K562 (cell line): Measurements from ENCODE around the gene CCDC187. TPM values are rescaled to one million over a fixed set of nuclear protein-coding genes. Genes with fewer than 3 reads are reported as not detected.
A peak's percentile ranks its signal among the peaks of the same experiment; 100 is the strongest.

Experiments
- ATAC-seq: fragments of 200-7000 bp; cut with Tn5 transposase; 3 replicates; pipeline ENCODE4 v1.9.1; 2020; ENCODE audit warnings: moderate library complexity
- BruUV-seq: library from RNA; stranded (reverse); fragments of 400-500 nt; replicated peaks from 2 replicates; lab custom pipeline; 2021; lab: Mats Ljungman, UMichigan
- CTCF ChIA-PET: fragments of 300-600 bp; formaldehyde crosslinking; extraction: SDS; loops from one replicate; lab custom pipeline; 2021; ENCODE audit warnings: low intra/inter-chr PET ratio; lab: Yijun Ruan, JAX
- POLR2A ChIA-PET: fragments of 300-600, 350-650 bp; sonication (Branson Sonifier 250); formaldehyde crosslinking; extraction: SDS; loops from one replicate; lab custom pipeline; 2021; ENCODE audit warnings: antibody characterized with exemption, inconsistent platforms; lab: Yijun Ruan, JAX
- DNase-seq, 4 experiments: peaks; one replicate each; pipeline versions ENCODE4 v3.0.0 to v3.0.0-alpha.2; 2011 to 2018; ENCODE audit warnings: low spot score in 3 of 4, mixed read lengths in 3 of 4; ENCODE audit errors: extremely low read depth in 1 of 4
- FAIRE-seq: peaks from 2 replicates; lab custom pipeline; 2011; peaks lifted over from hg19 to GRCh38; lab: Jason Lieb, UNC
- H2AFZ ChIP-seq: 2 replicates; pipeline ENCODE4 v1.6.0; 2011; ENCODE audit warnings: low read depth, low read length, control low read depth, inconsistent platforms
- H3K27ac ChIP-seq: fragments of 200-600 bp; 3 replicates; pipeline ENCODE4 v1.8.0; 2011; ENCODE audit warnings: low read depth, mild to moderate bottlenecking, control low read depth, inconsistent platforms, low read length, moderate library complexity, mixed read lengths; ENCODE audit errors: extremely low read depth
- H3K27me3 ChIP-seq, 2 experiments: fragments of 300-600 bp in 1 of 2; 2 replicates in 1 of 2; 3 replicates in 1 of 2; pipeline versions ENCODE4 v1.6.0 to v1.8.0; 2011; ENCODE audit warnings: inconsistent platforms in 2 of 2, low read length in 2 of 2, mild to moderate bottlenecking in 1 of 2, mixed read lengths in 1 of 2, moderate library complexity in 1 of 2; ENCODE audit not compliant: control insufficient read depth in 2 of 2, insufficient read depth in 2 of 2
- H3K36me3 ChIP-seq: fragments of 300-600 bp; 3 replicates; pipeline ENCODE4 v1.8.0; 2011; ENCODE audit warnings: mild to moderate bottlenecking, low read length, inconsistent platforms; ENCODE audit not compliant: control insufficient read depth, insufficient read depth
- H3K4me1 ChIP-seq, 2 experiments: fragments of 200-600 bp in 1 of 2; replicated peaks in 1 of 2; 2 replicates in 1 of 2; 3 replicates in 1 of 2; pipeline versions ENCODE4 v1.5.1 to v1.8.0; 2011; ENCODE audit warnings: inconsistent platforms in 2 of 2, low read length in 2 of 2, mild to moderate bottlenecking in 1 of 2, mixed read lengths in 1 of 2, moderate library complexity in 1 of 2; ENCODE audit not compliant: control insufficient read depth in 2 of 2, insufficient read depth in 2 of 2
- H3K4me2 ChIP-seq: 2 replicates; pipeline ENCODE4 v1.6.1; 2011; ENCODE audit warnings: low read length, control low read depth, inconsistent platforms, mixed read lengths; ENCODE audit not compliant: insufficient read depth
- H3K4me3 ChIP-seq: fragments of 200-600 bp; sonication (generic), shearing (Covaris generic); 2 replicates; pipeline ENCODE4 v1.5.1; 2016; ENCODE audit warnings: control low read depth, inconsistent platforms
- H3K79me2 ChIP-seq: fragments of 200-600 bp; 3 replicates; pipeline ENCODE4 v1.8.0; 2011; ENCODE audit warnings: low read length, inconsistent platforms; ENCODE audit not compliant: control insufficient read depth, insufficient read depth
- H3K9ac ChIP-seq, 2 experiments: 2 replicates each; pipeline versions ENCODE4 v1.6.0 to v1.6.1; 2011; ENCODE audit warnings: low read depth in 2 of 2, low read length in 2 of 2, control low read depth in 1 of 2, inconsistent platforms in 1 of 2, mild to moderate bottlenecking in 1 of 2, mixed read lengths in 1 of 2; ENCODE audit not compliant: insufficient read depth in 1 of 2
- H3K9me1 ChIP-seq: one replicate; pipeline ENCODE4 v1.6.0; 2011; ENCODE audit warnings: inconsistent platforms, mild to moderate bottlenecking, low read length, moderate library complexity; ENCODE audit not compliant: control insufficient read depth, insufficient read depth
- H3K9me3 ChIP-seq: replicated peaks from 2 replicates; pipeline ENCODE4 v1.5.1; 2011; ENCODE audit warnings: low read depth, low read length, inconsistent platforms; ENCODE audit not compliant: control insufficient read depth, insufficient read depth
- H4K20me1 ChIP-seq: replicated peaks from 2 replicates; pipeline ENCODE4 v1.6.1; 2011; ENCODE audit warnings: low read length, inconsistent platforms, mixed read lengths; ENCODE audit not compliant: control insufficient read depth, insufficient read depth
- ASH1L ChIP-seq: fragments of 450-650 bp; IDR thresholded peaks from 2 replicates; pipeline ENCODE4 v1.6.1; 2018; ENCODE audit warnings: borderline replicate concordance, mild to moderate bottlenecking, low read depth; ENCODE audit not compliant: partially characterized antibody
- CBFB ChIP-seq: sonication (generic); formaldehyde crosslinking; IDR thresholded peaks from 2 replicates; pipeline ENCODE4 v1.4.0; 2020; ENCODE audit warnings: mild to moderate bottlenecking, missing genetic modification reagents
- CEBPG ChIP-seq, 3 experiments: fragments of 200-800 bp in 1 of 3; sonication (Bioruptor generic) in 1 of 3; sonication (generic) in 1 of 3; formaldehyde crosslinking in 1 of 3; IDR thresholded peaks in 2 of 3; conservative IDR thresholded peaks in 1 of 3; 2 replicates each; pipeline versions ENCODE4 v1.6.1 to v1.8.0; 2016 to 2022; ENCODE audit warnings: missing compliant biosample characterization in 2 of 3, missing genetic modification characterization in 2 of 3, mild to moderate bottlenecking in 1 of 3, missing genetic modification reagents in 1 of 3
- COPS2 ChIP-seq: fragments of 450-650 bp; conservative IDR thresholded peaks from 2 replicates; pipeline ENCODE4 v1.6.1; 2016; ENCODE audit warnings: mild to moderate bottlenecking, moderate library complexity
- DMBX1 ChIP-seq: fragments of 250-450 bp; sonication (Bioruptor Pico); IDR thresholded peaks from 2 replicates; pipeline ENCODE4 v1.8.0; 2022; ENCODE audit warnings: inconsistent platforms, mild to moderate bottlenecking, moderate library complexity, borderline replicate concordance
- HNRNPH1 ChIP-seq: fragments of 200-400 bp; formaldehyde crosslinking; optimal IDR thresholded peaks from 2 replicates; pipeline ENCODE3; 2017; ENCODE audit warnings: low read depth, mild to moderate bottlenecking, low read length, moderate library complexity
- JUND ChIP-seq, 2 experiments: IDR thresholded peaks; 2 replicates in 1 of 2; 3 replicates in 1 of 2; pipeline ENCODE4 v1.6.1; 2011; ENCODE audit warnings: borderline replicate concordance in 2 of 2, low read depth in 2 of 2, low read length in 2 of 2, improper control_type of control experiment in 1 of 2, missing biosample characterization in 1 of 2, missing genetic modification characterization in 1 of 2, missing genetic modification reagents in 1 of 2
- MEIS2 ChIP-seq: fragments of 450-650 bp; IDR thresholded peaks from 2 replicates; pipeline ENCODE4 v1.6.1; 2014; ENCODE audit warnings: mild to moderate bottlenecking; ENCODE audit not compliant: partially characterized antibody
- MYC ChIP-seq, 2 experiments: fragments of 250-450 bp in 1 of 2; sonication (Bioruptor Pico) in 1 of 2; IDR thresholded peaks; 2 replicates each; pipeline versions ENCODE4 v1.5.1 to v1.6.1; 2012 to 2021; ENCODE audit warnings: low read depth in 2 of 2, borderline replicate concordance in 1 of 2, improper control_type of control experiment in 1 of 2, low read length in 1 of 2, mild to moderate bottlenecking in 1 of 2, moderate library complexity in 1 of 2
- SRSF9 ChIP-seq: fragments of 200-400 bp; formaldehyde crosslinking; IDR thresholded peaks from 2 replicates; pipeline ENCODE4 v1.6.1; 2017; ENCODE audit warnings: low read depth, low read length, borderline replicate concordance
- TBP ChIP-seq: optimal IDR thresholded peaks from 2 replicates; pipeline ENCODE3; 2011; ENCODE audit warnings: low read depth, low read length, improper control_type of control experiment
- U2AF1 ChIP-seq: fragments of 200-400 bp; formaldehyde crosslinking; optimal IDR thresholded peaks from 2 replicates; pipeline ENCODE3; 2017; ENCODE audit warnings: mild to moderate bottlenecking, low read depth, low read length, moderate library complexity
- YY1 ChIP-seq, 3 experiments: IDR thresholded peaks; 2 replicates each; pipeline ENCODE4 v1.6.1; 2011; ENCODE audit warnings: low read length in 2 of 3, mild to moderate bottlenecking in 2 of 3, moderate library complexity in 2 of 3, borderline replicate concordance in 1 of 3, control low read depth in 1 of 3, low read depth in 1 of 3; ENCODE audit not compliant: insufficient read depth in 3 of 3, insufficient replicate concordance in 2 of 3, control insufficient read depth in 1 of 3, insufficient read length in 1 of 3; ENCODE audit errors: extremely low read depth in 1 of 3
- ZBTB26 ChIP-seq: fragments of 450-650 bp; formaldehyde crosslinking; IDR thresholded peaks from 2 replicates; pipeline ENCODE4 v1.4.0; 2022; ENCODE audit warnings: missing genetic modification characterization
- ZNF24 ChIP-seq: fragments of 450-650 bp; IDR thresholded peaks from 2 replicates; pipeline ENCODE4 v1.6.1; 2016
- ZNF766 ChIP-seq: fragments of 200-800 bp; sonication (Bioruptor generic); conservative IDR thresholded peaks from 2 replicates; pipeline ENCODE4 v1.6.1; 2016; ENCODE audit warnings: missing genetic modification characterization, missing compliant biosample characterization
- WGBS: fragments of 100-300 bp; shearing (Covaris generic); methylation state at CpG from one replicate; pipeline ENCODE4 v1.1.6; 2016; ENCODE audit warnings: low coverage, mixed read lengths; ENCODE audit not compliant: insufficient coverage; ENCODE audit errors: missing lambda C conversion rate; 5-methylcytosine and 5-hydroxymethylcytosine counted together
- in situ Hi-C: fragments of 300-500 bp; cut with MboI; formaldehyde crosslinking; loops from 4 replicates; pipeline ENCODE4 v1.15.0; 2018; ENCODE audit warnings: inconsistent platforms, mixed read lengths
- intact Hi-C: fragments of 100-400 bp; cut with micrococcal nuclease; formaldehyde crosslinking; loops from 2 replicates; pipeline ENCODE4 v1.14.2; 2022
- polyA plus RNA-seq, 8 experiments: library from polyadenylated mRNA; depleted of rRNA in 4 of 8; stranded (reverse) in 5 of 8; unstranded in 3 of 8; fragments of >200 nt; fragmentation: Nextera tagmentation in 2 of 8; fragmentation: Illumina TruSeq in 1 of 8; extraction: Ambion mirVana in 2 of 8; extraction: Trizol in 1 of 8; gene quantifications; 2 replicates each; pipeline versions ENCODE4 v1.2.1 to v1.2.3, GENCODE V29; 2011 to 2014; ENCODE audit warnings: inconsistent platforms in 1 of 8, missing spikeins in 1 of 8
- total RNA-seq, 7 experiments: library from RNA; depleted of rRNA in 6 of 7; stranded (reverse); fragments of >200 nt in 6 of 7; fragmentation: Illumina TruSeq in 2 of 7; extraction: Trizol in 2 of 7; gene quantifications; 2 replicates each; pipeline versions ENCODE4 v1.2.1 to v1.2.3, GENCODE V29; 2011 to 2021; ENCODE audit warnings: low replicate concordance in 1 of 7

The CCDC187 gene
- total and polyA plus RNA-seq, 9 of the 15 experiments (the other 6 are each of a cell fraction or from before 2014, with no cell fraction given), result not detected

GRCh38 chr9:136225748-136226679, 77.9 kb downstream of the CCDC187 start:
- H2AFZ ChIP-seq, result no peak overlapping the region
- peaks cover 28% of the 10 kb centered on the region for H4K20me1 ChIP-seq
- no peak overlapping the region for H3K4me2 ChIP-seq
- H3K4me1 ChIP-seq, result peaks cover 8 to 54% of the 10 kb centered on the region in 2 experiments
- no TSS peak for BruUV-seq
- peak; percentile 98 for ATAC-seq
- peak; percentile 71 to 77 (median 72) for DNase-seq
- H3K9ac ChIP-seq, result no peak overlapping the region
- ChIA-PET POLR2A (interaction anchor here (1.0 kb wide), 1 partner anchor 10 kb away, joined by 3 read pairs; no protein-coding TSS in a partner anchor), CTCF (interaction anchor here (0.6 to 1.6 kb wide), 2 partner anchors 56 to 58 kb away, joined by 3 to 9 read pairs; no protein-coding TSS in a partner anchor)
- intact Hi-C loops, result loop anchor here (2.0 kb wide), 1 partner anchor 55 kb away; no protein-coding TSS in a partner anchor
- H3K9me3 ChIP-seq, result no peaks in the 10 kb centered on the region
- no peak overlapping the region for H3K4me3 ChIP-seq
- no peak overlapping the region for H3K27ac ChIP-seq
- FAIRE-seq, result peak; percentile 75
- in situ Hi-C loops, result no loop called here
- no peaks in the 10 kb centered on the region for H3K27me3 ChIP-seq
- WGBS, result 69% methylated on average over 30 of the region's 30 CpGs
- peaks cover 4% of the 10 kb centered on the region for H3K9me1 ChIP-seq
- peaks cover 63% of the 10 kb centered on the region for H3K36me3 ChIP-seq
- H3K79me2 ChIP-seq, result peaks cover 40% of the 10 kb centered on the region
- TF ChIP-seq MEIS2, result no peak
- no peak for TF ChIP-seq CBFB
- no peak for TF ChIP-seq ASH1L
- 0 out of 2 replicates have a peak, but pooled peaks have one; percentile 16 for TF ChIP-seq CEBPG (CRISPR knock-in tag; IDR thresholded peaks at IDR 0.05)
- TF ChIP-seq CEBPG (tag; conservative IDR thresholded peaks at IDR 0.05 in 1 of 2, IDR thresholded peaks at IDR 0.05 in 1 of 2), result no peak
- peak; percentile 82; the same call in 1 of the 2 replicates for TF ChIP-seq DMBX1 (CRISPR knock-in tag)
- no peak for TF ChIP-seq SRSF9
- peak in 1 of 3 experiments; percentile 32 for TF ChIP-seq YY1 (IDR thresholded peaks at IDR 0.05; ENCODE audit: borderline replicate concordance in 1 of 3, control insufficient read depth in 1 of 3, extremely low read depth in 1 of 3, insufficient read depth in 3 of 3, insufficient read length in 1 of 3, insufficient replicate concordance in 2 of 3, low read depth in 1 of 3, low read length in 2 of 3)
- 0 out of 2 replicates have a peak, but pooled peaks have one; percentile 49 for TF ChIP-seq ZBTB26 (CRISPR knock-in tag)
- TF ChIP-seq U2AF1, result no peak
- no peak for TF ChIP-seq TBP
- TF ChIP-seq HNRNPH1, result no peak
- TF ChIP-seq ZNF24, result 0 out of 2 replicates have a peak, but pooled peaks have one; percentile 19
- TF ChIP-seq COPS2, result no peak
- 0 out of 2 replicates have a peak, but pooled peaks have one; percentile 27 for TF ChIP-seq ZNF766 (CRISPR knock-in tag)
- TF ChIP-seq JUND (IDR thresholded peaks at IDR 0.05; ENCODE audit: borderline replicate concordance, low read depth, low read length), result 0 out of 2 replicates have a peak, but pooled peaks have one; percentile 22
- TF ChIP-seq JUND (tag; IDR thresholded peaks at IDR 0.05; ENCODE audit: borderline replicate concordance, low read depth, low read length), result peak; percentile 37; the same call in 1 of the 3 replicates
- TF ChIP-seq MYC (IDR thresholded peaks at IDR 0.05; ENCODE audit: low read depth, low read length), result peak; percentile 68
- TF ChIP-seq MYC (CRISPR knock-in tag; IDR thresholded peaks at IDR 0.05; ENCODE audit: borderline replicate concordance, low read depth), result no peak
